ENCODE results near the gene DENND1A. TPM values are rescaled to one million over a fixed set of nuclear protein-coding genes. Genes with fewer than 3 reads are reported as not detected.
"Not testable (repeated sequence)": the region's sequence is repeated elsewhere in the genome, so short reads cannot be mapped to it uniquely, and the experiment has no call there.

DENND1A gene
- 26.3 TPM for total RNA-seq

GRCh38 chr9:123929870-123930831 is at the start of gene DENND1A:
DENND1A (minus strand) TSS chr9:123930126; CDS start chr9:123929905, 221 bp downstream.
- peak; percentile 93 for DNase-seq (ENCODE audit: low spot score)

GRCh38 chr9:123978981-123979380 is 49.1 kb upstream of the DENND1A start:
- no peak for DNase-seq (ENCODE audit: low spot score)

GRCh38 chr9:123976579-123976978 is 46.7 kb upstream of the DENND1A start:
- DNase-seq (ENCODE audit: low spot score), result not testable (repeated sequence)

- peak; percentile 15 for DNase-seq (ENCODE audit: low spot score)
These were observed 45.9 kb upstream of the DENND1A start for GRCh38 chr9:123975871-123976270.

GRCh38 chr9:123974471-123974870 is 44.5 kb upstream of the DENND1A start:
- no peak for DNase-seq (ENCODE audit: low spot score)

- no peak for DNase-seq (ENCODE audit: low spot score)
These were observed 43.8 kb upstream of the DENND1A start for GRCh38 chr9:123973590-123974223.

- no peak for DNase-seq (ENCODE audit: low spot score)
These were observed 42.7 kb upstream of the DENND1A start for GRCh38 chr9:123972618-123973017.

GRCh38 chr9:123967323-123967722 is 37.4 kb upstream of the DENND1A start:
- DNase-seq (ENCODE audit: low spot score), result no peak

GRCh38 chr9:123965801-123966686 is 36.1 kb upstream of the DENND1A start:
- DNase-seq (ENCODE audit: low spot score), result no peak

- DNase-seq (ENCODE audit: low spot score), result no peak
These were observed 34.8 kb upstream of the DENND1A start for GRCh38 chr9:123964761-123965160.

- no peak for DNase-seq (ENCODE audit: low spot score)
These were observed 31.0 kb upstream of the DENND1A start for GRCh38 chr9:123960965-123961364.

- no peak for DNase-seq (ENCODE audit: low spot score)
These were observed 30.4 kb upstream of the DENND1A start for GRCh38 chr9:123960366-123960765.

- DNase-seq (ENCODE audit: low spot score), result no peak
These were observed 29.9 kb upstream of the DENND1A start for GRCh38 chr9:123959787-123960186.

GRCh38 chr9:123957731-123958130 is 27.8 kb upstream of the DENND1A start:
- DNase-seq (ENCODE audit: low spot score), result no peak

- DNase-seq (ENCODE audit: low spot score), result no peak
These were observed 27.3 kb upstream of the DENND1A start for GRCh38 chr9:123957168-123957721.

- no peak for DNase-seq (ENCODE audit: low spot score)
These were observed 25.7 kb upstream of the DENND1A start for GRCh38 chr9:123955637-123956036.

GRCh38 chr9:123954518-123955280 is 24.8 kb upstream of the DENND1A start:
- no peak for DNase-seq (ENCODE audit: low spot score)

GRCh38 chr9:123952641-123953495 is 22.9 kb upstream of the DENND1A start:
- no peak for DNase-seq (ENCODE audit: low spot score)

- no peak for DNase-seq (ENCODE audit: low spot score)
These were observed 18.4 kb upstream of the DENND1A start for GRCh38 chr9:123948286-123948685.

- DNase-seq (ENCODE audit: low spot score), result no peak
These were observed 17.4 kb upstream of the DENND1A start for GRCh38 chr9:123947326-123947725.
